Pancreas (tissue), 10 donors: ENCODE results near the gene PRRC2B. TPM values are rescaled to one million over a fixed set of nuclear protein-coding genes. Genes with fewer than 3 reads are reported as not detected.
"Not testable (repeated sequence)": the region's sequence is repeated elsewhere in the genome, so short reads cannot be mapped to it uniquely, and the experiment has no call there.

ENCODE experiments used
- ATAC-seq, 4 donors: fragments of 200-7000 bp; cut with Tn5 transposase; one replicate each; pipeline versions ENCODE4 v1.8.0 to v1.9.1; 2020; ENCODE audit warnings: mild to moderate bottlenecking in 4 of 4, moderate library complexity in 4 of 4
- DNase-seq, 6 donors: peaks; one replicate each; pipeline ENCODE4 v3.0.0-alpha.2; 2020
- FAIRE-seq: peaks from 2 replicates; lab custom pipeline; 2012; peaks lifted over from hg19 to GRCh38; lab: Jason Lieb, UNC
- H3K27ac ChIP-seq, 4 donors: fragments of 200-600 bp; sonication (generic); 1 replicate in 3 of 4; 2 replicates in 1 of 4; pipeline versions ENCODE4 v1.5.0 to v1.8.0; 2020
- H3K27me3 ChIP-seq, 4 donors: fragments of 200-600 bp; one replicate each; pipeline ENCODE4 v1.8.0; 2021
- H3K36me3 ChIP-seq, 3 donors: fragments of 200-600 bp; sonication (generic) in 1 of 3; one replicate each; pipeline versions ENCODE4 v1.5.0 to v1.8.0; 2020 to 2021
- H3K4me1 ChIP-seq, 3 donors: fragments of 200-600 bp; one replicate each; pipeline ENCODE4 v1.8.0; 2021
- H3K4me3 ChIP-seq, 4 donors: fragments of 200-600 bp; sonication (generic) in 2 of 4; one replicate each; pipeline versions ENCODE4 v1.5.0 to v1.8.0; 2020 to 2021
- H3K9me3 ChIP-seq, 4 donors: fragments of 200-600 bp; one replicate each; pipeline ENCODE4 v1.8.0; 2021
- WGBS, 2 donors: extraction: QIAGEN DNeasy Blood & Tissue Kit; methylation state at CpG; one replicate each; pipeline ENCODE4 v1.1.7; 2013; 5-methylcytosine and 5-hydroxymethylcytosine counted together
- intact Hi-C, 3 donors: fragments of 100-400 bp; cut with DNase I; formaldehyde crosslinking; loops; one replicate each; pipeline versions ENCODE4 v1.11.1 to v1.14.2; 2022
- polyA plus RNA-seq, 2 donors: library from polyadenylated mRNA; stranded (reverse); fragments of 200-250 nt; gene quantifications; one replicate each; pipeline ENCODE4 v1.2.3, GENCODE V29; 2013
- total RNA-seq, 6 donors: library from RNA; stranded (reverse); fragmentation: NEBNext Ultra II Directional in 4 of 6; extraction: Animal tissue kit (Norgen Biotek cat#: 25700) in 4 of 6; gene quantifications; one replicate each; pipeline versions ENCODE4 v1.2.1 to v1.2.4, GENCODE V29; 2021 to 2023
- TF ChIP-seq, protein P1 (sequence below), 4 donors: fragments of 200-600 bp; sonication (generic) in 3 of 4; IDR thresholded peaks; one replicate each; pipeline versions ENCODE4 v1.5.0 to v1.8.0; 2021; ENCODE audit warnings: antibody characterized with exemption in 4 of 4
- donor health status: healthy with polysubstance abuse.
- donor health status: DM: no; HTN: no; CAD: no; lungs with moderate emphysema.
- donor health status: DM: no; HTN: no; CAD: no.
- donor health status: control.
- donor health status: control.
- donor health status: Bipolar disorder and iron deficiency.
- donor health status: DM: yes; HTN: yes; CAD: no.
- donor health status: DM: no; HTN: no; CAD: no.
- donor health status: DM: no; HTN: no; CAD: no.
- donor health status: DM: yes; HTN: yes; CAD: no.

PRRC2B gene
- total and polyA plus RNA-seq, 8 donors, result 44.8 to 132 (median 90.3) TPM

DNA sequence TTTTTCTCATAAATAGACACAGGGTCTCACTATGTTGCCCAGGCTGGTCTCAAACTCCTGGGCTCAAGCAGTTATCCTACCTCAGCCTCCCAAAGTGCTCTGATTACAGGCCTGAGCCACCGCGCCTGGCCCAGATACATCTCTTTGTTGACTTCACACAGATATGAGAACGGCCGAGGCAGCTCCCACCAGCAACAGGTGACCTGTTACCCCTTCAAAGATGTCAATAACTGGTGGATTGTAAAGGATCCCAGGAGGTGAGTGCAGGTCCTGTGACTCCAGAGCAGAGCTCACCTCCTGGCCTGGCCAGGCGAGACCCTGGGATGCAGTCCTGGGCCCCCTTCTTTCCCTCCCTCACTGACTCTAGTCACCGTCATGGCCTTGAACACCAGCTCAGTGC, 118.0 kb downstream of the PRRC2B start:
- ATAC-seq (no peak), DNase-seq (no peak), FAIRE-seq (no peak)
- WGBS, 2 donors, result 87 to 88% methylated on average over 6 of the region's 6 CpGs
- TF ChIP-seq, protein P1, sequence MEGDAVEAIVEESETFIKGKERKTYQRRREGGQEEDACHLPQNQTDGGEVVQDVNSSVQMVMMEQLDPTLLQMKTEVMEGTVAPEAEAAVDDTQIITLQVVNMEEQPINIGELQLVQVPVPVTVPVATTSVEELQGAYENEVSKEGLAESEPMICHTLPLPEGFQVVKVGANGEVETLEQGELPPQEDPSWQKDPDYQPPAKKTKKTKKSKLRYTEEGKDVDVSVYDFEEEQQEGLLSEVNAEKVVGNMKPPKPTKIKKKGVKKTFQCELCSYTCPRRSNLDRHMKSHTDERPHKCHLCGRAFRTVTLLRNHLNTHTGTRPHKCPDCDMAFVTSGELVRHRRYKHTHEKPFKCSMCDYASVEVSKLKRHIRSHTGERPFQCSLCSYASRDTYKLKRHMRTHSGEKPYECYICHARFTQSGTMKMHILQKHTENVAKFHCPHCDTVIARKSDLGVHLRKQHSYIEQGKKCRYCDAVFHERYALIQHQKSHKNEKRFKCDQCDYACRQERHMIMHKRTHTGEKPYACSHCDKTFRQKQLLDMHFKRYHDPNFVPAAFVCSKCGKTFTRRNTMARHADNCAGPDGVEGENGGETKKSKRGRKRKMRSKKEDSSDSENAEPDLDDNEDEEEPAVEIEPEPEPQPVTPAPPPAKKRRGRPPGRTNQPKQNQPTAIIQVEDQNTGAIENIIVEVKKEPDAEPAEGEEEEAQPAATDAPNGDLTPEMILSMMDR (IDR thresholded peaks at IDR 0.05), result no peak
- no peaks in the 10 kb centered on the region for H3K9me3 ChIP-seq
- intact Hi-C loops, result no loop called here
- H3K27ac ChIP-seq, result no peak overlapping the region
- H3K36me3 ChIP-seq, result peaks cover 0 to 49% (median 5%) of the 10 kb centered on the region in 3 donors
- H3K27me3 ChIP-seq, result no peaks in the 10 kb centered on the region
- H3K4me3 ChIP-seq, result no peak overlapping the region
- H3K4me1 ChIP-seq, result no peaks in the 10 kb centered on the region

DNA sequence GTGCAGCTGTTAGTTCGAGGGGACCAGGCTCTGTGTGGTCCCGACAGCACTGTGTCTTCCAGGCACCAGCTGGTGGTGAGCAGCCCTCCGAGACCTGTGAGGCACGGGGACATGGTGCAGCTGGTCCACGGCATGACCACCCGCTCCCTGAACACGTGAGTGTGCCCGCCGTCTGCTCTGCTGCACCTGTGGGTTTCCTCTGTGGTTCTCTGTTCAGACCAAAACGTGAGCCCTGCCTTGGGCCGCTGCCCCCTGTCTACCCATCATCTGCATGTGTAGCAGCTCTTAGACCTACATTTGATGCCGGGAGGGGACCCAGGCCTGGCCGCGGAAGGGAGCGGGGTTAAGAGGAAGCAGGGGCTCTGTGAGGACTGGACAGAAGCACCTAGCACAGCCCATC, 119.3 kb downstream of the PRRC2B start:
- intact Hi-C loops, result no loop called here
- H3K4me3 ChIP-seq, result no peak overlapping the region
- FAIRE-seq (no peak), ATAC-seq (no peak), DNase-seq (peak in 1 of 6 donors; percentile 33)
- no peak overlapping the region for H3K27ac ChIP-seq
- TF ChIP-seq, protein P1 (IDR thresholded peaks at IDR 0.05), result no peak
- no peaks in the 10 kb centered on the region for H3K4me1 ChIP-seq
- no peaks in the 10 kb centered on the region for H3K9me3 ChIP-seq
- peaks cover 1 to 53% (median 5%) of the 10 kb centered on the region in 3 donors for H3K36me3 ChIP-seq
- 93 to 96% methylated on average over 15 of the region's 15 CpGs for WGBS, 2 donors
- H3K27me3 ChIP-seq, result no peaks in the 10 kb centered on the region

DNA sequence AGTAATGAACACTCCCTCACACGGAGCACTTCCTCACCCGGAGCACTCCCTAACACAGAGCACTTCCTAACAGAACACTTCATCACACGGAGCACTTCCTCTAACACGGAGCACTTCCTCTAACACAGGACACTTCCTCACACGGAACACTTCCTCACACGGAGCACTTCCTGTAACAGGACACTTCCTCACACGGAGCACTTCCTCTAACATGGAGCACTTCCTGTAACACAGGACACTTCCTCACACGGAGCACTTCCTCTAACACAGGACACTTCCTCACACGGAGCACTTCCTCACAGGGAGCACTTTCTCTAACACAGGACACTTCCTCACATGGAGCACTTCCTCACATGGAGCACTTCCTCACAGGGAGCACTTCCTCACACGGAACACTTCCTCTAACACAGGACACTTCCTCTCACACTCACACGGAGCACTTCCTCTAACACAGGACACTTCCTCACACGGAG, 121.7 kb downstream of the PRRC2B start:
- H3K4me1 ChIP-seq, H3K27me3 ChIP-seq, H3K9me3 ChIP-seq, intact Hi-C loops, H3K4me3 ChIP-seq, FAIRE-seq, H3K27ac ChIP-seq, ATAC-seq, DNase-seq: not testable (repeated sequence)
- H3K36me3 ChIP-seq, result peaks cover 0 to 63% (median 8%) of the 10 kb centered on the region in 3 donors
- 81 to 87% methylated on average over 10 to 12 of the region's 12 CpGs for WGBS, 2 donors

DNA sequence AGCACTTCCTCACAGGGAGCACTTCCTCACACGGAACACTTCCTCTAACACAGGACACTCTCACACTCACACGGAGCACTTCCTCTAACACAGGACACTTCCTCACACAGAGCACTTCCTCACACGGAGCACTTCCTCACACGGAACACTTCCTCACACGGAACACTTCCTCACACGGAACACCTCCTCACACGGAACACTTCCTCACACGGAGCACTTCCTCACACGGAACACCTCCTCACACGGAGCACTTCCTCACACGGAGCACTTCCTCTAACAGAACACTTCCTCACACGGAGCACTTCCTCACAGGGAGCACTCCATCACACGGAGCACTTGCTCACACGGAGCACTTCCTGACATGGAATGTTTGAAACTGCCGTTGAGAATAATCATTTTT, 122.2 kb downstream of the PRRC2B start:
- Histone ChIP-seq H3K4me1 (no peaks in the 10 kb centered on the region), H3K9me3 (no peaks in the 10 kb centered on the region), H3K27ac (no peak overlapping the region), H3K27me3 (no peaks in the 10 kb centered on the region), H3K36me3 (peaks cover 0 to 59% (median 8%) of the 10 kb centered on the region in 3 donors), H3K4me3 (no peak overlapping the region)
- DNase-seq (no peak), ATAC-seq (no peak), FAIRE-seq (no peak)
- 86 to 87% methylated on average over 14 to 15 of the region's 15 CpGs for WGBS, 2 donors
- TF ChIP-seq, protein P1 (IDR thresholded peaks at IDR 0.05), result no peak
- intact Hi-C loops, result no loop called here

DNA sequence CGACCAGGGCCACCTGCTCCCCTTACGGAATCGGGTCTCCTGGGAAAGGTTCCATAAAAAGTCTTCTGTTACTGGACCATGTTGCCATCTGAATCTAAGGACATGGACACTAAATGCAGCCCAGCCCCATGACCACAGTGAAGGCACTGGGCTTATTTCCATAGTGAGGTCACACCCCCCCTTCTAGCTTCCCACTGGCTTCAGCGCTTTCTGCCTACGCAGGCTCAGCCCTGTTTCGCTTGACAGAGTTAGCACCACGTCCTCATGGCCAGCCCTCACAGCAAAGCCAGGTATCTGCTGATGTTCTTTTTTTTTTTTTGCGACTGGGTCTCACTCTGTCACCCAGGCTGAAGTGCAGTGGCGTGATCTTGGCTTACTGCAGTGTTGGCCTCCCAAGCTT, 123.0 kb downstream of the PRRC2B start:
- ATAC-seq (no peak), FAIRE-seq (no peak), DNase-seq (no peak)
- H3K4me1 ChIP-seq, result no peaks in the 10 kb centered on the region
- WGBS, 2 donors, result 96% methylated on average over 9 of the region's 9 CpGs
- H3K9me3 ChIP-seq, result no peaks in the 10 kb centered on the region
- intact Hi-C loops, result no loop called here
- H3K27ac ChIP-seq, result no peak overlapping the region
- TF ChIP-seq, protein P1 (IDR thresholded peaks at IDR 0.05), result no peak
- H3K4me3 ChIP-seq, result no peak overlapping the region
- H3K27me3 ChIP-seq, result no peaks in the 10 kb centered on the region
- H3K36me3 ChIP-seq, result peaks cover 0 to 58% (median 8%) of the 10 kb centered on the region in 3 donors
